AG20443 (cell line): Measurements from ENCODE around the gene TMEM9.

Experiments used
- DNase-seq: peaks from one replicate; pipeline ENCODE4 v3.0.0; 2012; ENCODE audit warnings: low spot score, mixed read lengths

TMEM9 gene

DNA sequence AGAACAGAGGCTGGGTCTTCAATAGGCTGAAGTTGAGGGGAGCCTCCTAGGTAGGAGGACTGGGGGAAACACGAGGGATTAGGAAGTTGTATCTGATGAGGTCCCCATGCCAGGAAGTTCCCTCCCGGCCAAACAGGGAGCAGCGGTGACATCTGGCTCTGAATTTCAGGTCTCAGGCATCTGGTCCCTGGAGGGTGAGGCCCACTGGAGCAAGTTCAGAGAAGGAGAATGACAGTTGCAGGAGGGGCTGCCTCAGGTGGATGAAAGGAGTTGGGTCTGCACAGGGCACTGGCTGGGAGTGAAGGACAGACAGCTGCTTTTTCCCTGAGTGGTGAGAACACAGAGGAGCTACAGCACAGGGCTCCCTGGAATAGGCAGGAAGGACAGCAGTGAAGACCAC, 9.1 kb downstream of the TMEM9 start:
- no peak for DNase-seq

- no peak for DNase-seq
These were observed 9.6 kb downstream of the TMEM9 start for GRCh38 chr1:201144701-201145100.

- DNase-seq = no peak
These were observed 10.3 kb downstream of the TMEM9 start for GRCh38 chr1:201143726-201144635.

DNA sequence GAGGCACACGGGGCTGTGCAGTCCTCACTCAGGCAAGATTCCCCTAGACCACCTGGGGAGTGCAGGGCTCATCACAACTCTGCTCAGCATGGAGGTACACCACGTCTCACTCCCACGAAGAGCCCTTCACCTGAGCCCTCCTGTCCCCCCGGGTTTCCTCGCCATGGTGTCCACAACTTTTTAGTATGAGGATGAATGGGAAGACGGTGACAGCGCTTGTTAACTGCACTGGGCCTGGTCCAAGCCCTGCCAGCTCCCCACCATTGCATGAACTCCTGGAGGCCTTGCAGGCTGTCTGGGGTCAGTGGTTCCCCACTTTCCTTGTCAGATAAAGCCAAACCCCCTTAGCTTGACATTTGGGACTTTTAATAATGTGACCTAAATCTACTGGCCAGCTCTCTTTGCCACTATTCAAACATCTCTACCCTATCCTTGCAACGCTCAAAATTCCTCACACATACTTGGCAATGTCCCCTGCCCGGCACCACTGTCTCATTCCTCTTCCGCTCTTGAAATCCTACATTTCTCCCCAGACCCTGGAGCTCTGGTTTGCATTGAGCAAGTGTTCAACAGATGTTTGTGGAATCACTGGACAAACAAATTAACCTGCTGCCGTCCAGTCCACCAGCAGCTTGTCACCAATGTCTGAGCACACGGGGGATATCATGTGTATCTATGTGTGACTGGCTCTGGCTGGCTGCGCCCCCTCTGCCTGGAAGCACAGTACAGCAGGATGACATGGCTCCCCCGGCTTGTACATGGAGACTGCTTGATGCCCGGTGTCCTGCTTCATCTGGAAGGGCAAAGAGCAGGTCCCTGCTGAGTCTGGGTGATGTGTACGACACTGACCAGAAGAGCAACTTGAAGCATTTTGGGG, 11.2 kb downstream of the TMEM9 start:
- no peak for DNase-seq

GRCh38 chr1:201142011-201142848, 12.0 kb downstream of the TMEM9 start:
- no peak for DNase-seq

DNA sequence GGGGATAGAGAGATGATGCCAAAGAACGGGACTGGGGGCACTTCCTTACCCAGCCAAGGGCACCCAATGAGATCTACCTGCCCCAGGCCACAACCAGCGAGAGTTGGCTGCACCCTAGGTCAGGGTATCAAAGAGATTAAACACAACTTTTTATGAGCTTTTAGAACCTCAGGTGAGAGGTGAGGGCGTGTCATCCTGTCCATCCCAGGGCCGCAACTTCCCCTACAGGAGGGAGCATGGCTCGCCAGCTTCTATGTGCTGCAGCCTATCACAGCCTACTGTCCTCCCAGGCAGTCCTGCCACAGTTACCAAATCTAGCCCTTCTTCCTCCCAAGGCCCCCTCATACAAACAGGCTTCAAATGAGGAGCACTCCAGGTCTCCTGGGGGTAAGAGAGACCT, 12.9 kb downstream of the TMEM9 start:
- DNase-seq = no peak

DNA sequence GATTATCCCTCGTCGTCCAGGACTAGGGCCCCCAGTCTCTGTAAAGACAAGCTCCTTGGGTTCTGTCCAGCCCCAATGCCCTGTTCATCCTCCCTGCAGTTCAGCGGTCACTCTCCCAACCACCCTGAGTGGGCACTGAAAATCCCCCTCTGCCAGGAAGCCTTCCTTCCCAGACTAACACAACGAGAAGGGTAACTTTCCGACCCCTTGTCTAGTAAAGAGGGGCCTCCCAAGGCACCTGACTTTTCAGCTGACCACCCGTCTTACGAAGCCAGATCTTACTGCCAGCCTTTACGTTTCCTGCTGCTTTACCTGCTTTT, 13.4 kb downstream of the TMEM9 start:
- no peak for DNase-seq

- no peak for DNase-seq
These were observed 13.9 kb downstream of the TMEM9 start for GRCh38 chr1:201140235-201140940.

- DNase-seq = no peak
These were observed 14.5 kb downstream of the TMEM9 start for GRCh38 chr1:201139756-201140155.

DNA sequence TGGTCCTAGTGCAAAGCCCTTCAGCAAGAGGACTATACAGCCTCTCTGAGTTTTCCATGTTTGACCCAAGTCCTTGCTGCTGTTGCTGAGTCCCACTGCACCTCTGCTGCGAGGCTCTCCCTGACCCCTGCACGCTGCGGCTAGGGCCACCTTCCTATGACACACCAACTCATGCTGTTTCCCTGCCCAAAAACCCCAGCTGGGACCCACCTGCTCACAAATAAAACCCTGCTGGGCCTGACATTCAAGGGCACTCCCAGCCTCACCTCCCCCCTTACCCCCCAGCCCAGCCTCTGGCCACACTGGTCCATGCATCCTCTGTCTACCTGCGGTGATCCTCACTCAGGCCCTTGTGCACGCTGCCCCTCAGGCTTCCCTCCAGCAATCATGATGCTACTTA, 15.0 kb downstream of the TMEM9 start:
- no peak for DNase-seq

- DNase-seq = no peak
These were observed 15.9 kb downstream of the TMEM9 start for GRCh38 chr1:201138311-201138840.

DNA sequence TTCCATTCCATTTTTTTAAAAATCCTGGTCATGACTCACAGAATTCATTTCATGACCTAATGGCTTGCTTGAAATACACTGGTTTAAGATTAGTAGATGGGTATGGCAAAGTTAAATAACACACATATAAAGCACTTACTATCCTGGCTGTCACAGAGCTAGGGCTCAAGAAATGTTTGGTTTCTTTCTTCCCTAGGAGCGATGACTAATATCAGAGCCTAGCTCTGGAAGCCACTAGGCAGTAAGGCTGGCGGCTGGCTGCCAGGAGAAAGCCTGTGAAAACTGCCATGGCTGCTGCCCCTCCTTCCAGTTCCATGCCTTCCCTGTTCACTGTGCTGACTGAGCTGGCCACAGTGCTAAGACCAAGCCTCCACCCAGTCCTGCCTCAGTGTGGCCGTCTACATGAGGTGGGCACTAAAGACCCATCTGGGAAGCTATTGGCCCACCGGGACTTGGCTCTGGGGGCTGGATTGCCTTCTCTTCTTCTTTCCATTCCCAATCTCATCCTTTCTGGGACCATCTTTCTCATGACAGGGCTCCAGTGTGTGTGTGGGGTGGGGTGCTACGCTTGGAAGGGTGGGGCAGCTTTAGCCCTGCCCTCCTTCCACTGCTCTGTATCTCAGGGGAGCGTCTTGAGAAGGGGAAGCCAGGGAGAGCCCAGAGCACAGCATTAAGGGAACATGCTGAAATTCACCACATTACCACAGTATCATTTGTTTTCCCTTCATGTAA, 16.5 kb downstream of the TMEM9 start:
- DNase-seq = peak; percentile 91

GRCh38 chr1:201137024-201137392, 17.3 kb downstream of the TMEM9 start:
- DNase-seq = no peak

GRCh38 chr1:201136355-201137023, 17.8 kb downstream of the TMEM9 start:
- no peak for DNase-seq

DNA sequence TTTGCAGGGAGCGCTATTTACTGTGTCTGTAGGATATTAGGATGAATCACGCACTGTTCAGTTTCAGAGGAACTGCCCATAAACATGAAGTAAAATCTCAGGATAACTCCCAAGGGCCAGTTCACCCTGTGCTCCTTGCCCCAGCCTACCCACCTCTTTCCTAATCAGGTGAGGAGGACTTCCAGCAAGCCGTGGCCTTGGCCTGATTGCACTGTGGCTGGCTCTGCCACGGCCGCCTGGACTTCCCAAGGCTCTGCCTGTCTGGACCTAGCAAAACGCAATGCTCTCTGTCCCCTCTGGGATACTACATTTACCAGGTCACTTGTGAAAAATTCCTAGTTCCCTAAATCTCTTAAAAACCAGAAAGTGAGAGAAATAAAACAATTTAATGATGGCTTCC, 19.9 kb downstream of the TMEM9 start:
- no peak for DNase-seq

DNA sequence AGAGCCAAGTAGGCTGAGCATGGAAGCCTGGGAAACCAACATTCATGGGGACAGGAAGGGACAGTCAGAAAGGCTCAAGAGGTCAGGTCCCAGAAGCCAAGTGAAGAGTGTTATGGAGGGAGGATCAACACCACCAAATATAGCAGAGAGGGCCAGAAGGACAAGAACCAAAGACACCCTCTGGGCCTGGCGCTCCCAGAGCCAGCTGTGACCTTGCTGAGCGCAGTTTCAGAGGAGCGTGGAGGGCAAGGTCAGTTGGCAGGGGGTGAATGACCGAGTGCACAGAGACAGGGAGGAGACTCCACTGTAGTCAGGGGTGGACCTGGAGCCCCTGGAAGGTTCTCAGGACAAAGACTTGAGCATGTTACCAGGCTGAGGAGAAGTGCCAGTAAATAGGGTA, 22.9 kb downstream of the TMEM9 start:
- DNase-seq = no peak

DNA sequence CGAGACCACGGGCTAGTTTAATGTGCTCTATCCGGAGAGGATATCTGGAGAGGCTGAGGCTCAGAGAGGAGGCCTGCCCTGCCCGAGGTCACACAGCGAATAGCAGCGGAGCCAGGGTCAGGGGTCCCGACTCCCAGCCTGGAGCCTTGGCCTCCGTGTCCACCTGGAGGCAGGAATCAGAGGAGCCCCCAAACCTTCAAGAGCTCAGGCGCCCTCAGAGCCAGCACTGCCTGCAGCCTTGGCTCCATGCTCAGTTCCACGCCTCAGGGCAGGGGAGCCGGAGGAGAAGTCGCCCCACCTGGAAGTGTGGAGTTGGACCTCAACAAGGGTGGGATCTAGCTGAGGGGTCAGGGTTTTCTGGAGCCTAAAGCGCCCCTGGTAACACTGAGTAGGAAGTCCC, 25.3 kb downstream of the TMEM9 start:
- DNase-seq = no peak

GRCh38 chr1:201128476-201128875, 25.8 kb downstream of the TMEM9 start:
- no peak for DNase-seq

DNA sequence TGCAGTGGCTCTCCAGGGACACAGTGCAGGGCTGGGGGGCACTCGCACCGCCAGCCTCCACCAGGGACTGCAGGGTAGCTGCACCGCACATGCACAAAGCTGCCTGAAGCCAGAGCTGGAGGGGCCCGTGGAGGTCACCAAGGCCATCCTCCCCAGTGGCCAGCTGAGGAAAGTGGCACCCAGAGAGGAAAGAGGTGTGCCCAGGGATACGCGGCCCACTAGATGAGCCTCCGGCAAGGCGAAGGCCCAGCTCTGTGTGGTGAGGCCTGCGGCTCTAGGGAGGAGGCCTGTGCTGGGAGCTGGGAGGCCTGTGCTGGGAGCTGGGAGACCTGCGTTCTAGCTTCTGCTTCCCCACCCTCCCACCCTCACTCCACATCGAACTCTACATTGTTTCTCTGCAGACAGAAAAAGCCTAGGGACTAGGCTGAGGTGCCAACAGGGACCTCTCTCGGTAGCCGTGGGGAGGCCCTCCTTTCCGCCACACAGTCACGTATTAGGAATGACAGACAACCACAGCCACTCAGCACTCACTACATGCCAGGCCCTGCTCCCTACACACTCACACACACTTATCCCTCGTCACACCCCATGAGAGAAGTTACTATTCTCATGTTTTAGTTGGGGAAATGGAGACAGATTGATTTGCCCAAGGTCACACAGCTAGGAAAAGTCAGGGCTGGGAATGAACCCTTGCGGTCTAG, 26.4 kb downstream of the TMEM9 start:
- peak; percentile 56 for DNase-seq
